ENCODE measurements around the gene SORCS1.

DNA sequence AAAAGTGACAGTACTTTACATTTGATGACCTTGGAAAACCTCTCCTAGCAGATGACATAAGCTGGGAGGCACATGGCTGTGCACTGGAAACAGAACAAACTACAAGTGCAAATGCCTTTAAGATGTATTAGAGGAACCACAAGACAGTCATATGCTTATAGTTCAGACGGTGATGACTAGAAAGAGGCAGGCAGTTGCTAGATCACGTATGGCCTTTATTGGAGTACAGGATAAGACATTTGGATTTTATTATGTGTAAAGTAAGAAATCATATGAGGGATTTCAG lies 290.0 kb downstream of the SORCS1 start:
- TF ChIP-seq, protein P1, sequence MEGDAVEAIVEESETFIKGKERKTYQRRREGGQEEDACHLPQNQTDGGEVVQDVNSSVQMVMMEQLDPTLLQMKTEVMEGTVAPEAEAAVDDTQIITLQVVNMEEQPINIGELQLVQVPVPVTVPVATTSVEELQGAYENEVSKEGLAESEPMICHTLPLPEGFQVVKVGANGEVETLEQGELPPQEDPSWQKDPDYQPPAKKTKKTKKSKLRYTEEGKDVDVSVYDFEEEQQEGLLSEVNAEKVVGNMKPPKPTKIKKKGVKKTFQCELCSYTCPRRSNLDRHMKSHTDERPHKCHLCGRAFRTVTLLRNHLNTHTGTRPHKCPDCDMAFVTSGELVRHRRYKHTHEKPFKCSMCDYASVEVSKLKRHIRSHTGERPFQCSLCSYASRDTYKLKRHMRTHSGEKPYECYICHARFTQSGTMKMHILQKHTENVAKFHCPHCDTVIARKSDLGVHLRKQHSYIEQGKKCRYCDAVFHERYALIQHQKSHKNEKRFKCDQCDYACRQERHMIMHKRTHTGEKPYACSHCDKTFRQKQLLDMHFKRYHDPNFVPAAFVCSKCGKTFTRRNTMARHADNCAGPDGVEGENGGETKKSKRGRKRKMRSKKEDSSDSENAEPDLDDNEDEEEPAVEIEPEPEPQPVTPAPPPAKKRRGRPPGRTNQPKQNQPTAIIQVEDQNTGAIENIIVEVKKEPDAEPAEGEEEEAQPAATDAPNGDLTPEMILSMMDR (conservative IDR thresholded peaks at IDR 0.05; ENCODE audit: low read depth, low read length), result no peak
- no peak for TF ChIP-seq EZH2phosphoT487 (IDR thresholded peaks at IDR 0.05; ENCODE audit: borderline replicate concordance, low read length)
